GM18868 (cell line): Measurements from ENCODE around the gene GAB2.
A peak's percentile ranks its signal among the peaks of the same experiment; 100 is the strongest.
"Not testable (repeated sequence)": the region's sequence is repeated elsewhere in the genome, so short reads cannot be mapped to it uniquely, and the experiment has no call there.

ENCODE experiments used
- ATAC-seq: cut with Tn5 transposase; IDR thresholded peaks from one replicate; pipeline ENCODE4 v1.9.1; 2021; ENCODE audit warnings: mild to moderate bottlenecking, moderate library complexity; ENCODE audit not compliant: unreplicated experiment

The GAB2 gene

GRCh38 chr11:78224506-78224905 lies 193.1 kb downstream of the GAB2 start:
- no peak for ATAC-seq

GRCh38 chr11:78223320-78223954 lies 194.2 kb downstream of the GAB2 start:
- ATAC-seq, result peak; percentile 78

- not testable (repeated sequence) for ATAC-seq
Observed at GRCh38 chr11:78222726-78223125, 194.9 kb downstream of the GAB2 start.

GRCh38 chr11:78221396-78222315 lies 196.0 kb downstream of the GAB2 start:
- ATAC-seq, result no peak

GRCh38 chr11:78220218-78221157 lies 197.1 kb downstream of the GAB2 start:
- ATAC-seq, result no peak

GRCh38 chr11:78219493-78220217 lies 198.0 kb downstream of the GAB2 start:
- no peak for ATAC-seq

GRCh38 chr11:78218707-78219492 lies 198.7 kb downstream of the GAB2 start:
- ATAC-seq, result no peak

- no peak for ATAC-seq
Observed at GRCh38 chr11:78217650-78218541, 199.7 kb downstream of the GAB2 start.

- no peak for ATAC-seq
Observed at GRCh38 chr11:78216571-78217287, 200.9 kb downstream of the GAB2 start.

GRCh38 chr11:78216021-78216420 lies 201.6 kb downstream of the GAB2 start:
- no peak for ATAC-seq

- no peak for ATAC-seq
Observed at GRCh38 chr11:78214331-78215194, 203.1 kb downstream of the GAB2 start.

GRCh38 chr11:78213526-78214330 lies 203.9 kb downstream of the GAB2 start:
- ATAC-seq, result no peak

- ATAC-seq, result no peak
Observed at GRCh38 chr11:78212586-78213371, 204.8 kb downstream of the GAB2 start.

- no peak for ATAC-seq
Observed at GRCh38 chr11:78211565-78211964, 206.1 kb downstream of the GAB2 start.

GRCh38 chr11:78210000-78210608 lies 207.5 kb downstream of the GAB2 start:
- no peak for ATAC-seq
